Non-pigmented ciliary epithelial cell (primary cell): ENCODE data around the gene WNT2B.
A peak's percentile ranks its signal among the peaks of the same experiment; 100 is the strongest.
"Not testable (repeated sequence)": the region's sequence is repeated elsewhere in the genome, so short reads cannot be mapped to it uniquely, and the experiment has no call there.

ENCODE experiments used
- DNase-seq: peaks from one replicate; pipeline ENCODE4 v3.0.0-alpha.2; 2010; ENCODE audit warnings: low read depth

The WNT2B gene

DNA sequence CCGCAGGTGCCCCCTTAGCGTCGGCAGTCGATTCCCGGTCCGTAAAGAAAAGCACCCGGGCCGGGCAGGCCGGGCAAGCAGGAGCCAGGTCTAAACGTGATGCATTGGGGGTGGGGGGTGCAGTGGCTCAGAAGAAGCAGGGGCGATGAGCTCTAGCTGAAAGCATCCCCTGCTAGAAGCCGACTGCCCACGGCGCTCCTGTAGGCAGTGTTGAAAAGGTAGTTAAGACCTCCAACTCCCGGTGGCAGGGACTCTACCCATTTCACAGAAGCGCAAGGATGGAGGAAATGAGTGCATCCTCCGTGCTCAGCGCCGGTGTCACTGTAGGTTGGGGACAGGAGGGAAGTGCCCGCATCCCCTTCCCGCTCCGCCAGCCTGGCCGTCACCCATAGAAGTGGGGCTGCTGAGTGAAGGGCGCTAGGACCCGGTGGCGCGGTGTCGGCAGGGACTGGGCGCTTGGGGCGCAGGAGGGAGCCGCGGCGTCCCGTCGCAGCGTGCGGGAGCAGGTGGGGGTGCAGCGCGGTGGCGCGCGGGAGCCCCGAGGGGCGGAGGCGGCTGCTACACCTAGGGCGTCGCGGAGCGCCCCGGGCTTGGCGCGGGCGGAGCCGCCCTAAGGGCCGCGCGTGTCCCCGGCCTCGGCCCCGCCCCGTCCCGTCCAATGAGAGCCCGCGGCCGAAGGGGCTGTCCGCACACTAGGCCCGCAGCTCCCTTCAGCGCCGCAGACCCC lies at the start of gene WNT2B:
TSS of gene WNT2B (plus strand) at position 688 of the 727 bp plus-strand sequence. CDS start 298 bp downstream, outside the sequence.
- DNase-seq, result no peak

GRCh38 chr1:112460615-112461014 lies 48.1 kb upstream of the WNT2B start:
- DNase-seq, result no peak

- DNase-seq, result no peak
Observed at GRCh38 chr1:112461200-112461871, 47.4 kb upstream of the WNT2B start.

- no peak for DNase-seq
Observed at GRCh38 chr1:112462953-112463279, 45.8 kb upstream of the WNT2B start.

DNA sequence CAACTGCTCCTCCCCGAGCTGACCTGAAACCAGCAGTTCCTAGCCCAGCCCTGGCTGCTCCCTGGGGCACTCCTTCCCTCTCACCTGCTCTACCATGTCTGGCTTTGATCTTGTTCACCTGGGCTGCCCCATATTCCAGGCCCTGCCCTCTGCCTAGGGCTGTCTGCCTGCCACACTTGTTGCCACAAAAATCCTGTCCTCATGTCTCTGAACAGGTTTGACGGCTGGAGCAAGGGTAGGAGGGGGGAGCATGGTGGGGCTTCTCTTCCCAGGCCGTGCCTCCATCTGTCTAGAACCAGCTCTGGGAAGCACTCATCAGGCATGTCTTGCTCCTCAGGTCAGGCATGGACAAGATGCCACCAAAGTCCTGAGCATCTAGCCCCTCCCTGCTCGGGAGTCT lies 44.3 kb upstream of the WNT2B start:
- DNase-seq, result no peak

DNA sequence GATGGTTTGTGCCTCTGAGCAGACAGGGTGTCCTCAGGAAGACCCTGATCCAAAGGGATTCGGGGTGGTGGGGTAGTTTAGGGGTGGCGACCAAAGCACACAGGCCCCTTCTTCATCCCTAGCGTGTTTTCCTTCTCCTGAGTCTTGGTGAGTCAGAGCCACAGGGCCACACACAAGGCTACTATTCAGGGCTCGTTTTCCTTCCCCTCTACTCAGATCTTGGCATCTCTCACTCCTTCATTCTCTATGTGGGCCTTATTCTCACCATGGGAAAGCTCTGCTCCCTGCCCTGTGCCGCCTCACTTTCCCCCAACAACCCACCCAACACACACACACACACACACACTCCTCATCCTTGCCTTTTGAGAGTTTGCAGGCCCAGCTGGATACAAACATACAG lies 43.6 kb upstream of the WNT2B start:
- no peak for DNase-seq

DNA sequence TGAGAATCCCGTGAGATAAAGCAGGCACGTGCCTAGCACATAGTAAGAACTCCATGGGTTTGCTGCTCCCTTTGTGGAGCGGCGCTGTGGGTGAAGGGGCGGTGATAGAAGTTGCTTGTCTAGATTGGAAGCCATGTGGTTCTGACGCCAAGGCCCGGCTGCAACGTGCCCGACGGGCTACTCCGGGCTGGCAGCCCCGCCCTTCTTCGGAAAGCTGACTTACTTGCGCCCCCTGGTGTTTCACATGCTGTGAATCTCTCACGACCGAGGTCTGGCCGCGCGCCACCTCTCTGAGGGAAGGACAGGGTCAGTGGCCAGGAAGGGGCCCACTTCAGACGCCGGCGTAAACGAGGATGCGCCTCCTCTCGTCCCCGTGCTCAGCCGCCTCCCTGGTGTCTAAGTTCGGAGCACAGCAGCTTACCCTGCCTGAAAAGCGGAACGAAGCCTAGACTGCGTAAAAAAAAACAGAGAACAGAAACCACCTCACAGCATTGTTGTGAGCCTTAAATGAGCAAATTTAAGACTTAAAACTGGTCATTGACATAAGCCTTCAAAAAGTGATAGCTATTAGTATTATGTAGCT lies 42.6 kb upstream of the WNT2B start:
- DNase-seq, result peak; percentile 81

- DNase-seq, result not testable (repeated sequence)
Observed at GRCh38 chr1:112470324-112470723, 38.4 kb upstream of the WNT2B start.

GRCh38 chr1:112470966-112471365 lies 37.8 kb upstream of the WNT2B start:
- DNase-seq, result no peak

GRCh38 chr1:112472142-112472541 lies 36.6 kb upstream of the WNT2B start:
- no peak for DNase-seq

DNA sequence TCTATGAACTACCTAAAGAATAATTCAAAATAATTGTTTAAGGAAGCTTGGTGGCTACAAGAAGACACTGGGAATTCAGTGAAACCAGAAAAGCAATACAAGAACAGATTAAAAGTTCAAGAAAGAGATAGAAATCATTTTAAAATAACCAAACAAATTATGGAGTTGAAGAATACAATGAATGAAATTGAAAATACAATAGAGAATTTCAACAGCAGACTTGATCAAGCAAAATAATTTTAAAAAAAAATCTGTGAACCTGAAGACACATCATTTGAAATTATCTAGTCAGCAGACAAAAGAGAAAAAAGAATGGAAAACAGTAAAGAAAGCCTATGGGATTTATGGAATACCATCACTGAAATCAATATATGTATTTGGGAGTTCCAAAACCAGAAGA lies 31.2 kb upstream of the WNT2B start:
- DNase-seq, result no peak

DNA sequence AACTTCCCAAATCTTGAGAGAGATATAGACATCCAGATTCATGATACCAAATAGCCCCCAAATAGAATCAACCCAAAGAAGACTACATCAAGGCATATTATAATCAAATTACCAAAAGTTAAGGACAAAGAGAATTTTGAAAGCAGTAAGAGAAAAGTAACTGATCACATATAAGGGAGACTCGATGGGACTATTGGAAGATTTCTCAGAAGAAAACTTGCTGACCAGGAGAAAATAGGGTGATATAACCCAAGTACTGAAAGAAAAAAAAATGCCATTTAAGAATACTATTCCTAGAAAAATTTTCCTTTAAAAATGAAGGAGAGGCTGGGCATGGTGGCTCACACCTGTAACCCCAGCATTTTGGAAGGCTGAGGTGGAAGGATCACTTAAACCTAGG lies 30.5 kb upstream of the WNT2B start:
- DNase-seq, result no peak

DNA sequence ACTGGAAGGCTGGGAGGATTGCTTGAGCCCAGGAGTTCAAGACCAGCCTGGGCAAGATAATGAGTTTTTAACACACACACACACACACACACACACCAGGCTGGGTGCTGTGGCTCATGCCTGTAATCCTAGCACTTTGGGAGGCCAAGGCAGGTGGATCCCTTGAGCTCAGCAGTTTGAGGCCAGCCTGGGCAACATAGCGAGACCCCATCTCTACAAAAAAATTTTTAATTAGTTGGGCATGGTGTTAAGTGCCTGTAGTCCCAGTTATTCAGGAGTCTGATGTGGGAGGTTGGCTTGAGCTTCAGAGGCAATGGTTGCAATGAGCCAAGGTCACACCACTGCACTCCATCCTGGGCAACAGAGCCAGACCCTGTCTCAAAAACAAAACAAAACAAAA lies 22.7 kb upstream of the WNT2B start:
- not testable (repeated sequence) for DNase-seq

DNA sequence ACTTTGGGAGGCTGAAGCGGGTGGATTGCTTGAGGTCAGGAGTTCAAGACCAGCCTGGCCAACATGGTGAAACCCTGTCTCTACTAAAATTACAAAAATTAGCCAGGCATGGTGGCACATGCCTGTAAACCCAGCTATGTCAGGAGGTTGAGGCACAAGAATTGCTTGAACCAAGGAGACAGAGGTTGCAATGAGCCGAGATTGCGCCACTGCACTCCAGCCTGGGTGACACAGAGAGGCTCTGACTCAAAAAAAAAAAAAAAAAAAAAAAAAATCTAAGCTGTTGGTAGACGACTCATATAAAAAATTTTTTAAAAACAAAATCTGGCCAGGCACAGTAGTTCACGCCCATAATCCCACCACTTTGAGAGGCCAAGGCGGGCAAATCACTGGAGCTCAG lies 21.1 kb upstream of the WNT2B start:
- DNase-seq, result not testable (repeated sequence)

DNA sequence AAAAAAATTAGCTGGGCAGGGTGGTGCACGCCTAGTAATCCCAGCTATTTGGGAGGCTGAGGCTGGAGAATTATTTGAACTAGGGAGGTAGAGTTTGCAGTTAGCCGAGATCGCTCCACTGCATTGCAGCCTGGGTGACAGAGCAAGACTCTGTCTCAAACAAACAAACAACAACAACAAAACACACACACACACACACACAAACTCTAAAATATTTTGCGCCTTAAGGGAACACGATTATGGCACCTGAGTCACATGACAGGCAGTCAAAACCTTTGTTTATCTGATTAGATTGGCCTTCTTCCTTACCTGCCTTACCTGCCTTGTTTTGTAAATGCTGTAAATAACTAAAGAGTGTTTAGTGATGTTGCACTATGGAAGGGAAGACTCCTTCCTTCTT lies 20.6 kb upstream of the WNT2B start:
- DNase-seq, result no peak

GRCh38 chr1:112492076-112492475 lies 16.7 kb upstream of the WNT2B start:
- no peak for DNase-seq

DNA sequence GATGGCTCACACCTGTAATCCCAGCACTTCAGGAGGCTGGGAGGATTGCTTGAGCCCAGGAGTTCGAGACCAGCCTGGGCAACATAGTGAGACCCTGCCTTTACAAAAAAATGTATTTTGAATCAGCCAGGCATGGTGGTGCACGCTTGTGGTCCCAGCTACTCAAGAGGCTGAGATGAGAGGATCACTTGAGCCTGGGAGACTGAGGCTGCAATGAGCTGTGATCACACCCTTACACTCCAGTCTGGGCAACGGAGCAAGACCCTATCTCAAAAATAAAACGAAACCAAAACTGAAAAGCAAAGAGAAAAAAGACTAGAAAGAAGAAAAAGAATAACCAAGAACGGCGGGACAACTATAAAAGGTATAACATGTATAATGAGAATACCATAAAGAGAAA lies 15.4 kb upstream of the WNT2B start:
- DNase-seq, result no peak

- no peak for DNase-seq
Observed at GRCh38 chr1:112496290-112496689, 12.5 kb upstream of the WNT2B start.

GRCh38 chr1:112501810-112502641 lies 6.7 kb upstream of the WNT2B start:
- no peak for DNase-seq

DNA sequence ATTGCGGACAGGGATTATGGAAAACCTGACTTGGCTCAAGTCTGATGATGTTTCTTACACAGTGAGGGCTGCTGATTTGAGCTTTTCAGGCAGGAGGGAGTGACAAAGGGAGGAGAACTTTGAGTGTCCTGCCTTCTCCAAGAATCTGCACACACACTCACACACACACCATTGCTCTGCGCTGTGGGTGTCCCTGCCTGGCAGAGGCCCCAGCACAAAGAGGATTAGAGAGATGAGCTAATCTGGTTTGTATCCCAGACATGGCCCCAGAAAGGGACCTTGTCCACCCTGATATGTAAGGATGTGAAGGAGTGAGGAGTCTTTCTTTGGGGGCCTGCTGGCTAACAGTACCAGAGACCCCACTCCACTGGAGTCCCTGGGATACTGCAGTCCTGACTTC lies 5.9 kb upstream of the WNT2B start:
- DNase-seq, result no peak

GRCh38 chr1:112504001-112504660 lies 4.6 kb upstream of the WNT2B start:
- no peak for DNase-seq
